ENCODE results near the gene FOLR2. TPM values are rescaled to one million over a fixed set of nuclear protein-coding genes. Genes with fewer than 3 reads are reported as not detected.

The FOLR2 gene
- total and polyA plus RNA-seq, 2 of the 8 experiments (the other 6 are each of a cell fraction or from before 2014, with no cell fraction given), result not detected

GRCh38 chr11:72223615-72224563, 7.3 kb downstream of the FOLR2 start (continued):
- TF ChIP-seq BACH1 (IDR thresholded peaks at IDR 0.05; ENCODE audit: low read length), result no peak
- TF ChIP-seq POU5F1 (IDR thresholded peaks at IDR 0.05; ENCODE audit: low read depth, low read length), result no peak
- peak; percentile 41; the same call in 1 of the 2 replicates for TF ChIP-seq TAF1 (IDR thresholded peaks at IDR 0.05; ENCODE audit: low read depth, low read length)

Data from H1 (cell line).